Natural killer cell treated with Interleukin-12 subunit alpha and Interleukin-12 subunit beta and Interleukin-15 and Interleukin-18, amount 100 ng/mL, for 72 hours (primary cell): ENCODE measurements around the gene SEMA4B. TPM values are rescaled to one million over a fixed set of nuclear protein-coding genes. Genes with fewer than 3 reads are reported as not detected.

Source experiments
- ATAC-seq, 2 donors: fragments of 150-1000 bp; cut with Tn5 transposase in 1 of 2; sonication (Bioruptor Pico), chemical (Tn5 transposase) in 1 of 2; 2 replicates each; pipeline ENCODE4 v1.10.0; 2021
- DNase-seq: peaks from one replicate; pipeline ENCODE4 v3.0.0; 2022; ENCODE audit warnings: low spot score
- H3K27ac Mint-ChIP-seq, 2 donors: 1 replicate in 1 of 2; 2 replicates in 1 of 2; pipeline ENCODE4 v1.8.0; 2022; ENCODE audit warnings: mixed read lengths in 2 of 2, mild to moderate bottlenecking in 1 of 2, moderate library complexity in 1 of 2
- H3K27me3 Mint-ChIP-seq, 2 donors: 1 replicate in 1 of 2; 2 replicates in 1 of 2; pipeline ENCODE4 v1.8.0; 2022; ENCODE audit warnings: mixed read lengths in 2 of 2
- H3K36me3 Mint-ChIP-seq: one replicate; pipeline ENCODE4 v1.8.0; 2022; ENCODE audit warnings: mixed read lengths
- H3K4me1 Mint-ChIP-seq, 2 donors: 1 replicate in 1 of 2; 2 replicates in 1 of 2; pipeline ENCODE4 v1.8.0; 2022; ENCODE audit warnings: low read depth in 2 of 2, mixed read lengths in 2 of 2, mild to moderate bottlenecking in 1 of 2
- H3K4me3 Mint-ChIP-seq: one replicate; pipeline ENCODE4 v1.8.0; 2022; ENCODE audit warnings: mixed read lengths
- H3K9me3 Mint-ChIP-seq: 2 replicates; pipeline ENCODE4 v1.8.0; 2022; ENCODE audit warnings: mixed read lengths
- total RNA-seq, 2 donors: library from RNA; stranded (reverse); gene quantifications; one replicate each; pipeline ENCODE4 v1.2.3, GENCODE V29; 2022

Gene SEMA4B
- total RNA-seq, 2 donors from 2014 or later = 9.2 to 9.7 TPM

DNA sequence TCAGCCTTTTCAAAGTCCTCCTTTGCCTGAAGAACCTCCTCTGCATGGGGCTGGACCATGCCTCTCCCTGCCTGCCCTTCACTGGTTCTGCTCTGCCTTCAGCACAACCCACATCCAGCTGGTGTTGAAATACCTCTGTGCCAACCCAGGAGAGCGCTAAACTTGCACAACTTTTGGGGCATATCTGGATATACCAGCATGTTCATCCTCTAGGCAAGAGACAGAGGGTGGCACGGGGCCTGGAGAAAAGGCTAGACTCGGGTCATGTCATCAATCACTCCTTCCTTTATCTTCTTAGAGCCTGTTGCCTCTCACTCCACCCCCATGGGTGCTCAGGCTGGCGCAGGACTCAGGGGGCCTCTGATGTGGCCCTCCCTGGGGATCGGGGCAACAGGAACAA is 4.8 kb downstream of the SEMA4B start:
- H3K36me3 Mint-ChIP-seq = peaks cover 7% of the 10 kb centered on the region
- no peak for DNase-seq
- H3K27me3 Mint-ChIP-seq = peaks cover 0 to 2% of the 10 kb centered on the region in 2 donors
- no peak overlapping the region for H3K27ac Mint-ChIP-seq
- no peak for ATAC-seq
- H3K9me3 Mint-ChIP-seq = no peaks in the 10 kb centered on the region
- peaks cover 20 to 27% of the 10 kb centered on the region in 2 donors for H3K4me1 Mint-ChIP-seq
- no peak overlapping the region for H3K4me3 Mint-ChIP-seq

GRCh38 chr15:90207252-90207651 is 6.1 kb downstream of the SEMA4B start:
- peaks cover 0 to 2% of the 10 kb centered on the region in 2 donors for H3K27me3 Mint-ChIP-seq
- peaks cover 20 to 27% of the 10 kb centered on the region in 2 donors for H3K4me1 Mint-ChIP-seq
- H3K27ac Mint-ChIP-seq = no peak overlapping the region
- H3K36me3 Mint-ChIP-seq = peaks cover 7% of the 10 kb centered on the region
- no peak for DNase-seq
- no peak for ATAC-seq
- no peak overlapping the region for H3K4me3 Mint-ChIP-seq
- no peaks in the 10 kb centered on the region for H3K9me3 Mint-ChIP-seq

- no peak overlapping the region for H3K27ac Mint-ChIP-seq
- no peak for DNase-seq
These were observed 7.2 kb downstream of the SEMA4B start for GRCh38 chr15:90208356-90208755.

GRCh38 chr15:90209591-90209990 is 8.5 kb downstream of the SEMA4B start:
- Mint-ChIP-seq H3K27me3 (no peaks in the 10 kb centered on the region), H3K4me1 (peaks cover 14 to 20% of the 10 kb centered on the region in 2 donors), H3K27ac (peak overlapping the region in 1 of 2 donors; percentile 77), H3K4me3 (peak overlapping the region; percentile 67), H3K9me3 (no peaks in the 10 kb centered on the region), H3K36me3 (peaks cover 7% of the 10 kb centered on the region)
- DNase-seq = no peak
- ATAC-seq = peak in 1 of 2 donors; percentile 56

More at GRCh38 chr15:90208356-90208755, 7.2 kb downstream of the SEMA4B start:
- Mint-ChIP-seq H3K27me3 (no peaks in the 10 kb centered on the region), H3K9me3 (no peaks in the 10 kb centered on the region), H3K4me1 (peaks cover 14 to 20% of the 10 kb centered on the region in 2 donors), H3K36me3 (peaks cover 7% of the 10 kb centered on the region), H3K4me3 (no peak overlapping the region)
- ATAC-seq = no peak

- Mint-ChIP-seq H3K27ac (no peak overlapping the region), H3K9me3 (no peaks in the 10 kb centered on the region)
These were observed 9.5 kb downstream of the SEMA4B start for GRCh38 chr15:90210593-90210992.

GRCh38 chr15:90211009-90211408 is 9.9 kb downstream of the SEMA4B start:
- no peaks in the 10 kb centered on the region for H3K9me3 Mint-ChIP-seq
- H3K4me1 Mint-ChIP-seq = peaks cover 18 to 20% of the 10 kb centered on the region in 2 donors
- H3K27me3 Mint-ChIP-seq = no peaks in the 10 kb centered on the region
- H3K27ac Mint-ChIP-seq = no peak overlapping the region
- DNase-seq = no peak
- peaks cover 7% of the 10 kb centered on the region for H3K36me3 Mint-ChIP-seq
- no peak for ATAC-seq
- H3K4me3 Mint-ChIP-seq = no peak overlapping the region

More at GRCh38 chr15:90210593-90210992, 9.5 kb downstream of the SEMA4B start:
- peaks cover 7% of the 10 kb centered on the region for H3K36me3 Mint-ChIP-seq
- H3K4me1 Mint-ChIP-seq = peaks cover 18 to 20% of the 10 kb centered on the region in 2 donors
- ATAC-seq (no peak), DNase-seq (no peak)
- H3K4me3 Mint-ChIP-seq = no peak overlapping the region
- H3K27me3 Mint-ChIP-seq = no peaks in the 10 kb centered on the region

GRCh38 chr15:90211440-90212143 is 10.5 kb downstream of the SEMA4B start:
- no peaks in the 10 kb centered on the region for H3K27me3 Mint-ChIP-seq
- H3K36me3 Mint-ChIP-seq = peaks cover 7% of the 10 kb centered on the region
- DNase-seq (no peak), ATAC-seq (peak in 1 of 2 donors; percentile 25)
- no peak overlapping the region for H3K27ac Mint-ChIP-seq
- no peak overlapping the region for H3K4me3 Mint-ChIP-seq
- peaks cover 16 to 17% of the 10 kb centered on the region in 2 donors for H3K4me1 Mint-ChIP-seq
- H3K9me3 Mint-ChIP-seq = no peaks in the 10 kb centered on the region

GRCh38 chr15:90212221-90213098 is 11.3 kb downstream of the SEMA4B start:
- Mint-ChIP-seq H3K4me3 (no peak overlapping the region), H3K27me3 (no peaks in the 10 kb centered on the region), H3K27ac (no peak overlapping the region), H3K9me3 (no peaks in the 10 kb centered on the region), H3K4me1 (peaks cover 16% of the 10 kb centered on the region in 2 donors), H3K36me3 (peaks cover 7% of the 10 kb centered on the region)
- DNase-seq (no peak), ATAC-seq (no peak)

DNA sequence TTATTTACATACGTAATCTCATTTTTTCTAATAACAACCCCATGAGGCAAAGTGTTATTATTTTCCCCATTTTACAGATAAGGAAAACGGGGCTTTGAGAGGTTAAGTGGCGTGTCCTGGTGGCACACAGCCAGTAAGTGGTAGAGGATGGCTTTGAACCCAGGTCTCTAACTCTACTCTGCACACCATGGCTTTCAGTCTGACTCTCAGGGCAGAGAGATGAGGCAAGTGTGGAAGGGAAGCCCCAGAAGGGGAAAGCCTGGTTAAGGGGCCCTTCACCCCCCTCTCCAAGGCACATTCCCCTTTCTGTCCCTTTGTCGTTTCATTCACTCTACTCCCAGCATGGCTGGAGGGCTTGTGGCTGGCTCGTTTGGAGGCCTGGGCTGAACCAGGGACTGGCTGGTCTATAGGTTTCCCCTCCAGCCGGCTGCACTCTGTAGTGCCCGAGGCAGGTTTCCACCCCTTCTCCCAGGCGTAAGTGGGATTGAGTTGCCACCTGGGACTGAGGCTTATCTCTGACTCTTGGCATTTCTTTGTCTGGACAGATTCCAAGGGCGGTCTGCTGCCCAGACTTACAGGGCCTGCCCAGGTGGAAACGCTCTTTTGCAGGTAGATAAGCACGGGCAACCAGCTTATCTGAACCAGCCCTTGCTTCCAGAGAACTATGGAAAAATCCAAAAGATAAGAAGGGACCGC is 12.1 kb downstream of the SEMA4B start:
- H3K9me3 Mint-ChIP-seq = no peaks in the 10 kb centered on the region
- H3K4me1 Mint-ChIP-seq = peaks cover 16% of the 10 kb centered on the region in 2 donors
- H3K36me3 Mint-ChIP-seq = peaks cover 7% of the 10 kb centered on the region
- H3K27ac Mint-ChIP-seq = no peak overlapping the region
- ATAC-seq = peak; percentile 21 to 44
- no peak overlapping the region for H3K4me3 Mint-ChIP-seq
- no peak for DNase-seq
- no peaks in the 10 kb centered on the region for H3K27me3 Mint-ChIP-seq

- H3K36me3 Mint-ChIP-seq = peaks cover 7% of the 10 kb centered on the region
- H3K4me3 Mint-ChIP-seq = no peak overlapping the region
- no peak for ATAC-seq
- no peak for DNase-seq
- no peaks in the 10 kb centered on the region for H3K9me3 Mint-ChIP-seq
- peaks cover 16% of the 10 kb centered on the region in 2 donors for H3K4me1 Mint-ChIP-seq
- H3K27me3 Mint-ChIP-seq = no peaks in the 10 kb centered on the region
- H3K27ac Mint-ChIP-seq = no peak overlapping the region
These were observed 12.7 kb downstream of the SEMA4B start for GRCh38 chr15:90213818-90214204.

- H3K27me3 Mint-ChIP-seq = no peaks in the 10 kb centered on the region
- H3K9me3 Mint-ChIP-seq = no peaks in the 10 kb centered on the region
- peaks cover 6% of the 10 kb centered on the region for H3K36me3 Mint-ChIP-seq
- ATAC-seq (no peak), DNase-seq (no peak)
- H3K27ac Mint-ChIP-seq = peak overlapping the region in 1 of 2 donors; percentile 45
- H3K4me1 Mint-ChIP-seq = peaks cover 12% of the 10 kb centered on the region in 2 donors
- H3K4me3 Mint-ChIP-seq = no peak overlapping the region
These were observed 13.5 kb downstream of the SEMA4B start for GRCh38 chr15:90214553-90215196.

DNA sequence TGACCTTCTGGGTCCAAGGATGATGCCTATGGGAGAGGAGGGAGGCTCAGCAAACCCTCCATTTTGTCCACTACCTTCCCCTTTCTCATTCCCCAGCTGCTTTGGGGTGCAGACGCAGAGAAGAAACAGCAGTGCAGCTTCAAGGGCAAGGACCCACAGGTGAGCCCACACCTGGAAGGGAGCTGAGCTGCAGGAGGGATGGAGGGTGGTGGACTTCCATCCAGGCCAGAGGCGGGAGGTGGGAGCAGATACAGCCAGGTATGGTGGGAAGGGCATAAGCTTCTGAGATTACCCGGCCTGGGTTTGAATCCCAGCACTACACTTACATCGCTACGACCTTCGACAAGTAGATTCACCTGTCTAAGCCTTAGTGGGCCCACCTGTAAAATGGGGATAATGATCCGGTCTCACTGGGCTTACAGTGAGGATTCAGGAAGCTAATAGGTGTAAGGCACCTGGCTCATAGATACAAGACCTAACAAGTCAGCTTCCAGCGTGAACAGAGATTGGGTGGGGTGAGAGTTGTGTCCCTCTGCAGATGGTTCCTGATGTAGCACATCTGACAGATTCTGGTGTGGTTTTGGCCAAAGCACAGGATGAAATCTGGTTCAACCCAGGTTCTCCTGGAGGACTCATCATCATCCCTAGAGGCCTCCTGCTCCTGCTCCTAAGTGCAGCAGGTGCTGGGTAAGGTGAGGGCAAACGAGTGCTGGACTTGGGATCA is 16.7 kb downstream of the SEMA4B start:
- Mint-ChIP-seq H3K27ac (no peak overlapping the region), H3K9me3 (no peaks in the 10 kb centered on the region), H3K27me3 (no peaks in the 10 kb centered on the region), H3K4me3 (no peak overlapping the region), H3K4me1 (peaks cover 0 to 7% of the 10 kb centered on the region in 2 donors), H3K36me3 (no peaks in the 10 kb centered on the region)
- DNase-seq (no peak), ATAC-seq (no peak)
